Measurements from ENCODE around the gene CDHR2.

DNA sequence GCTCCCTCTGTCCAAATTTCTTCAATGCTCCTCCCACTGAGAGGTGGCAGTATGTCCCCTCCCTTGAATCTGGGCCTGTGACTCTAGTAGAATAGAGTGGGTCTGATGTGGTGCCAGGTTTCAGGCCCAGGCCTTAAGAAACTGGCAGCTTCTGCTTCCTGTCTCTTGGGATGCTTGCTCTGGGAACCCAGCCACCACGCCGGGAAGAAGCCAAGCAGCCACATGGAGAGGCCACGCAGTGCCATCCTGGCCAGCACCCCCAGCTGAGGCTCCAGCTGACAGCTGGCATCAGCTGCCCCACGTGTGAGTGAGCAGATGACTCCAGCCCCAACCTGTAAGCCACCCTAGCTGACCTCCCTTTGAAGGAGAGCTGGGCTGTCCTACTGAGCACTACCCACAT is 90.8 kb downstream of the CDHR2 start:
- TF ChIP-seq POLR2A (IDR thresholded peaks at IDR 0.05), result no peak
- TF ChIP-seq CTCF (IDR thresholded peaks at IDR 0.05), result no peak

Measured in uterus (tissue), 2 donors.